Fibroblast of lung (primary cell): ENCODE results near the gene SLC1A1. TPM values are rescaled to one million over a fixed set of nuclear protein-coding genes. Genes with fewer than 3 reads are reported as not detected.

Experiments
- DNase-seq, 2 donors: peaks; one replicate each; pipeline versions ENCODE4 v3.0.0 to v3.0.0-alpha.2; 2010; ENCODE audit warnings: low read depth in 2 of 2
- H2AFZ ChIP-seq: 2 replicates; pipeline ENCODE4 v1.5.1; 2012; ENCODE audit warnings: low read length, control low read depth, inconsistent platforms
- H3K27ac ChIP-seq: 2 replicates; pipeline ENCODE4 v1.5.1; 2011; ENCODE audit warnings: low read length, control low read depth; ENCODE audit not compliant: insufficient read depth
- H3K27me3 ChIP-seq: 2 replicates; pipeline ENCODE4 v1.5.1; 2011; ENCODE audit warnings: mild to moderate bottlenecking, low read length; ENCODE audit not compliant: control insufficient read depth, insufficient read depth
- H3K36me3 ChIP-seq: 2 replicates; pipeline ENCODE4 v1.5.1; 2011; ENCODE audit warnings: low read length; ENCODE audit not compliant: control insufficient read depth, insufficient read depth
- H3K4me1 ChIP-seq: 2 replicates; pipeline ENCODE4 v1.5.1; 2011; ENCODE audit warnings: low read length; ENCODE audit not compliant: control insufficient read depth, insufficient read depth; ENCODE audit errors: extremely low read depth
- H3K4me2 ChIP-seq: 2 replicates; pipeline ENCODE4 v1.5.1; 2011; ENCODE audit warnings: low read length, control low read depth; ENCODE audit not compliant: insufficient read depth; ENCODE audit errors: extremely low read depth
- H3K4me3 ChIP-seq, 4 experiments: fragments of 200-600 bp in 1 of 4; sonication (generic) in 1 of 4; replicated peaks in 1 of 4; 2 replicates each; pipeline ENCODE4 v1.5.1; 2011 to 2016; ENCODE audit warnings: low read length in 4 of 4, low read depth in 3 of 4, mild to moderate bottlenecking in 3 of 4, control low read depth in 2 of 4, inconsistent platforms in 1 of 4, mixed read lengths in 1 of 4; ENCODE audit not compliant: insufficient read depth in 1 of 4; ENCODE audit errors: control extremely low read depth in 1 of 4
- H3K79me2 ChIP-seq: 2 replicates; pipeline ENCODE4 v1.5.1; 2012; ENCODE audit warnings: mild to moderate bottlenecking, low read length, inconsistent platforms; ENCODE audit not compliant: control insufficient read depth, insufficient read depth
- H3K9ac ChIP-seq: 2 replicates; pipeline ENCODE4 v1.5.1; 2011; ENCODE audit warnings: mild to moderate bottlenecking, low read length, control low read depth; ENCODE audit not compliant: insufficient read depth
- H3K9me3 ChIP-seq: 2 replicates; pipeline ENCODE4 v1.5.1; 2012; ENCODE audit warnings: low read depth, low read length; ENCODE audit not compliant: control insufficient read depth, insufficient read depth
- H4K20me1 ChIP-seq: 2 replicates; pipeline ENCODE4 v1.5.1; 2011; ENCODE audit warnings: low read length; ENCODE audit not compliant: control insufficient read depth, insufficient read depth; ENCODE audit errors: extremely low read depth
- CTCF ChIP-seq, 2 donors: IDR thresholded peaks in 1 of 2; conservative IDR thresholded peaks in 1 of 2; 1 replicate in 1 of 2; 2 replicates in 1 of 2; pipeline ENCODE4 v1.5.1; 2011 to 2012; ENCODE audit warnings: low read length in 2 of 2, control low read depth in 1 of 2, inconsistent platforms in 1 of 2, low read depth in 1 of 2, mild to moderate bottlenecking in 1 of 2
- EZH2 ChIP-seq: IDR thresholded peaks from 2 replicates; pipeline ENCODE4 v1.5.1; 2012; ENCODE audit warnings: low read length, control low read depth, mild to moderate bottlenecking; ENCODE audit errors: missing control alignments
- polyA plus RNA-seq, 2 donors: library from polyadenylated mRNA; depleted of rRNA in 1 of 2; stranded (reverse) in 1 of 2; unstranded in 1 of 2; fragments of >200 nt; gene quantifications; 2 replicates each; pipeline ENCODE4 v1.2.1, GENCODE V29; 2011 to 2012; ENCODE audit warnings: missing spikeins in 1 of 2
- total RNA-seq: library from RNA; depleted of rRNA; stranded (reverse); fragments of >200 nt; gene quantifications from 2 replicates; pipeline ENCODE4 v1.2.1, GENCODE V29; 2014

The SLC1A1 gene
- total and polyA plus RNA-seq, 2 donors (not counting 1 experiment from before 2014, with no cell fraction given), result 4.5 to 64.1 TPM

GRCh38 chr9:4489562-4489918 is 728 bp upstream of the SLC1A1 start:
- no peaks in the 10 kb centered on the region for H3K27me3 ChIP-seq
- H3K4me1 ChIP-seq, result no peaks in the 10 kb centered on the region
- H2AFZ ChIP-seq, result peak overlapping the region; percentile 71
- peak; percentile 13 to 24 for DNase-seq
- H3K79me2 ChIP-seq, result no peaks in the 10 kb centered on the region
- H4K20me1 ChIP-seq, result no peaks in the 10 kb centered on the region
- H3K9me3 ChIP-seq, result no peaks in the 10 kb centered on the region
- TF ChIP-seq CTCF (conservative IDR thresholded peaks at IDR 0.05 in 1 of 2, IDR thresholded peaks at IDR 0.05 in 1 of 2; ENCODE audit: low read depth in 1 of 2, low read length in 2 of 2), result no peak
- TF ChIP-seq EZH2, result no peak
- peak overlapping the region; percentile 61 to 69 (median 64) for H3K4me3 ChIP-seq
- H3K36me3 ChIP-seq, result no peaks in the 10 kb centered on the region
- no peak overlapping the region for H3K27ac ChIP-seq
- H3K9ac ChIP-seq, result no peak overlapping the region
- peak overlapping the region; percentile 78 for H3K4me2 ChIP-seq

- Histone ChIP-seq H2AFZ (peak overlapping the region; percentile 71), H3K9me3 (no peaks in the 10 kb centered on the region), H3K4me1 (no peaks in the 10 kb centered on the region), H3K27me3 (no peaks in the 10 kb centered on the region), H3K9ac (peak overlapping the region; percentile 49), H4K20me1 (no peaks in the 10 kb centered on the region), H3K4me3 (peak overlapping the region; percentile 55 to 69 (median 64)), H3K27ac (no peak overlapping the region), H3K36me3 (no peaks in the 10 kb centered on the region), H3K4me2 (peak overlapping the region; percentile 78), H3K79me2 (no peaks in the 10 kb centered on the region)
- TF ChIP-seq CTCF (conservative IDR thresholded peaks at IDR 0.05 in 1 of 2, IDR thresholded peaks at IDR 0.05 in 1 of 2; ENCODE audit: low read depth in 1 of 2, low read length in 2 of 2) (no peak), EZH2 (no peak)
- DNase-seq, result peak in 1 of 2 donors; percentile 8
These were observed 697 bp downstream of the SLC1A1 start for GRCh38 chr9:4490705-4491625.

DNA sequence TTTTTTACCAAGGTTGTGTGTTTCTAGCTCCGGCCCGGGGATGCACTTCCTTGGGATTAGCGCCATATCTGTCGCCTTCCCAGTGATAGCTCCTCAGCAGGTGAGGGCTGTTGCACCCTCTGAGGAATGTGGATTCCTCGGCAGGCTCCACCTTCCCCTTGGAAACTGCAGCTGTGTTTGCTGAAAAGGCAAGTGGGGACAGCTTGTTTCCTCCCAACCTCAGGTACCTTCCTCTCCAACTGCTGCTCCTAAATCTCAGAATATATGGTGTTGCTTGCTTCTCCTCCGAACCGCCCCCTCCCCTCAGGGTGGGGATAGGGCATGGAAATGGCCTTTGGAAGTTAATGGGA is 1.3 kb downstream of the SLC1A1 start:
- peak overlapping the region in 3 of 4 experiments; percentile 61 to 69 (median 66) for H3K4me3 ChIP-seq
- no peaks in the 10 kb centered on the region for H3K4me1 ChIP-seq

More for the DNA sequence above, 1.3 kb downstream of the SLC1A1 start:
- Histone ChIP-seq H3K9me3 (no peaks in the 10 kb centered on the region), H4K20me1 (no peaks in the 10 kb centered on the region), H3K4me2 (peak overlapping the region; percentile 78), H2AFZ (no peak overlapping the region), H3K79me2 (no peaks in the 10 kb centered on the region), H3K27ac (no peak overlapping the region), H3K36me3 (no peaks in the 10 kb centered on the region), H3K27me3 (no peaks in the 10 kb centered on the region), H3K9ac (no peak overlapping the region)
- TF ChIP-seq CTCF (conservative IDR thresholded peaks at IDR 0.05 in 1 of 2, IDR thresholded peaks at IDR 0.05 in 1 of 2; ENCODE audit: low read depth in 1 of 2, low read length in 2 of 2), result no peak
- no peak for TF ChIP-seq EZH2
- no peak for DNase-seq
